ENCODE measurements around the gene CA12.

GRCh38 chr15:63368503-63368902 is 13.1 kb downstream of the CA12 start:
- TF ChIP-seq CTCF (IDR thresholded peaks at IDR 0.05) (no peak), EZH2 (IDR thresholded peaks at IDR 0.05; ENCODE audit: borderline replicate concordance, insufficient read depth, low read depth, low read length, poor library complexity, severe bottlenecking) (no peak)
